ENCODE measurements around the gene CHST3. TPM values are rescaled to one million over a fixed set of nuclear protein-coding genes. Genes with fewer than 3 reads are reported as not detected.
"Not testable (repeated sequence)": the region's sequence is repeated elsewhere in the genome, so short reads cannot be mapped to it uniquely, and the experiment has no call there.

CHST3 gene
- total RNA-seq, 2 donors from 2014 or later: 0.16 to 0.38 TPM

DNA sequence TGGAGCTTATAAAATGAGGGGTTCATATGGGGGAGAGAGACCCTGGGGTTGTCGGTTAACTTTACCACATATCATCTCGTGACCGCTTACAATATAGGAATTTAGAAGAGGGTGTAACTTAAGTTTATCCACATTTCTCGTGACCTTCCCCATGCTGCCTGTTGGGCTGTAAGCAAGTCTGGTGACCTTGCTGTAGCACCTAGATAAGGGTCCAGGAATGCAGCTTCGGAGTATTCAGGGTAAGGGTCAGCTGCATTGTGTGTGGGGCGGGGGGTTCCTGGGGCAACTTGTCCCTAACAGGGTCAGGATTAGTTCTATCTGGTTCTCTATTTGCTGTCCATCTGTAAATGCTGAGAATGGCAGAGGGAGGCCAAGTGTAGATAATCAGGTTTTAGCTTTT lies 1.3 kb upstream of the CHST3 start:
- peaks cover 0 to 2% of the 10 kb centered on the region in 2 donors for H3K36me3 Mint-ChIP-seq (ENCODE audit: insufficient read depth in 2 of 2)
- H3K9me3 Mint-ChIP-seq: no peaks in the 10 kb centered on the region
- H3K4me1 Mint-ChIP-seq (ENCODE audit: low read depth): peaks cover 14% of the 10 kb centered on the region
- no peak overlapping the region for H3K27ac Mint-ChIP-seq
- peaks cover 43% of the 10 kb centered on the region for H3K27me3 Mint-ChIP-seq (ENCODE audit: low read depth)
- no peak for DNase-seq
- no peak for ATAC-seq (replicated peaks in 1 of 2)
- H3K4me3 Mint-ChIP-seq: peak overlapping the region; percentile 53 to 64

GRCh38 chr10:71963351-71964097 lies 671 bp upstream of the CHST3 start:
- H3K9me3 Mint-ChIP-seq: no peaks in the 10 kb centered on the region
- peaks cover 43% of the 10 kb centered on the region for H3K27me3 Mint-ChIP-seq (ENCODE audit: low read depth)
- DNase-seq (no peak), ATAC-seq (replicated peaks in 1 of 2) (peak in 1 of 2 donors; percentile 11)
- H3K4me3 Mint-ChIP-seq: peak overlapping the region; percentile 53 to 64
- no peak overlapping the region for H3K27ac Mint-ChIP-seq
- H3K36me3 Mint-ChIP-seq (ENCODE audit: insufficient read depth in 2 of 2): peaks cover 0 to 2% of the 10 kb centered on the region in 2 donors
- H3K4me1 Mint-ChIP-seq (ENCODE audit: low read depth): peaks cover 14% of the 10 kb centered on the region

DNA sequence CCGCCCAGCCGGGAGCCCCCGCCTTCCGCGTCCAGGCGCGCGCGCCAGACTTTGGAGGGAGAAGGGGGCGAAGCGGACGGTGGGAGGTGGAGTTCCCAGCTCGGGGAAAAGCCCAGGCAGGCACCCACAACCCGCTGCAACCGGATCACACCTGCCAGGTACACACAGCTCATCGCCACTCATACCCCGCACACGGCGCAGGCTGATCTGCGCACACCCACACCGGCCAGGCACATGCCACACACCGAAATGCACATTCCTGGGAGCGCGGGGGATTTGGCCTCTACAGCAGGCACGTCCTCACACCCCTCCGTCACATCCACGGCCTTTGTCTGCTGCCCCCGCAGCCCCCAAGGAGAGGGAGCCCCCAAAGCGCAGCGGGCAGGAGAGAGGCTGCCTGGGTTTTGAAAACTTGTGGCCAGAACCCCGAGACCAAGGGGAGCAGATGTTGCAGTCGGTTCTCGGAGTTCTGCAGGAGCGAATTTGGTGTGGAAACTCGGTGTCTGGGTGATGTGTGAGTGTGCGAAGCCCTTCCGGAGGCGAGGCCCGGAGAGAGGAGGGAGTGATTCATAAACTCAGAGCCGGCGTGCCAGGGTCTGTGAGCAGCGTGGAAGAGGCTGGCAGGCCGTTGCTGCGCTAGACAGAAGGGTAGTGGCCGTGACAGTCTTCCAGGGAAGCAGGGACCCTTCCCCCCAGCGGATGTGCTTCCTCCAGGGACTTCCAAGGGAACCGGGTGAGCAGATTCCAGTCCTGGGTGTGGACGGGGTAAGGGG lies 734 bp downstream of the CHST3 start:
- DNase-seq: peak; percentile 41 to 60
- no peaks in the 10 kb centered on the region for H3K9me3 Mint-ChIP-seq
- no peak overlapping the region for H3K27ac Mint-ChIP-seq
- H3K4me1 Mint-ChIP-seq (ENCODE audit: low read depth): peaks cover 14% of the 10 kb centered on the region
- H3K27me3 Mint-ChIP-seq (ENCODE audit: low read depth): peaks cover 43% of the 10 kb centered on the region
- ATAC-seq (replicated peaks in 1 of 2): peak; percentile 75 to 80
- H3K36me3 Mint-ChIP-seq (ENCODE audit: insufficient read depth in 2 of 2): peaks cover 0 to 2% of the 10 kb centered on the region in 2 donors
- H3K4me3 Mint-ChIP-seq: peak overlapping the region; percentile 85 to 88

GRCh38 chr10:71965623-71966022 lies 1.4 kb downstream of the CHST3 start:
- Mint-ChIP-seq H3K4me3 (peak overlapping the region; percentile 6 to 88), H3K4me1 (ENCODE audit: low read depth) (peaks cover 14% of the 10 kb centered on the region), H3K27ac (no peak overlapping the region), H3K9me3 (no peaks in the 10 kb centered on the region), H3K36me3 (ENCODE audit: insufficient read depth in 2 of 2) (peaks cover 0 to 2% of the 10 kb centered on the region in 2 donors), H3K27me3 (ENCODE audit: low read depth) (peaks cover 43% of the 10 kb centered on the region)
- ATAC-seq (replicated peaks in 1 of 2) (no peak), DNase-seq (no peak)

DNA sequence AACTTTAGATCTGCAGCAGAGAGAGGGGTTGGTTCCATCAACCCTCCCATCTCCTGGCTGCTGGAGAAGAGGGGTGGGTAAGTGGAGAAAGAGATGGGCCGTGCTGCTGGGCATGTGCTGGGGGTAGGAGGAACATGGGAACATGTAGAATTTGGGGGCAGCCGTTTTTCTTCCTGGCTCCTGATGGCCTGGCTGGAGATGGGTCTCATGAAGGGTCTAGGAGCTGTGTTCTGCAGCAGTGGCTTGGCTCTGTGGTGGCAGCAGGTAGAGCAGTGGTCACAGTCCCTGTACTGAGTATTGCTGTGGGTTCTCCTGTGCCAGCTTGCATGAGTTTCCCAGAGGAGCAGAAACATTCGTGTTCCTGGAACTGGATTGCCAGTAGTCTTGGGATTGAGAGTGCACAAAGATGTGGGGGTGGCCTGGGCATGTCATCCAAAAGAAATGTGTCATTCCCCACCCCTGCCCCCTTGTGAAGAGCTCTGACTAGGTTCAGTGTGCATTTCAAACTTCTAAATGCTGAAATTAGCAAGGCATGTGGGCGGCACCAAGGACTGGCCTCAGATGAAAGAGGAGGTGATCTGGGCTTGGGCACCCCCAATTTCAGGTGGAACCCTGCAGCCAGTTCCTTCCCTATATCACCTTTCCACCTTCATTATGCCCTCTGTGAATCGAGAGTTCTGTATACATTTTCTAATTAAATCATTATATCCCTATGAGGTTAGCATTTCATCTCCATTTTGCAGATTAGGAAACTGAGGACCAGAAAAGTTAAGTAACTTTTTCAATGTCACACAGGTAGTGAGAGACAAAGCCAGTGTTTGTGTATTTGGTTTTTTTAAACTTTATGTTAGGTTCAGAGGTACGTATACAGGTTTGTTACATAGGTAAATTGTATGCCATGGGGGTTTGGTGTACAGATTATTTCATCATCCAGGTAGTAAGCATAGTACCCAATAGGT lies 2.1 kb downstream of the CHST3 start:
- Mint-ChIP-seq H3K4me1 (ENCODE audit: low read depth) (peaks cover 19% of the 10 kb centered on the region), H3K27ac (no peak overlapping the region), H3K4me3 (peak overlapping the region in 1 of 2 donors; percentile 88), H3K27me3 (ENCODE audit: low read depth) (peaks cover 43% of the 10 kb centered on the region), H3K9me3 (no peaks in the 10 kb centered on the region), H3K36me3 (ENCODE audit: insufficient read depth in 2 of 2) (peaks cover 0 to 2% of the 10 kb centered on the region in 2 donors)
- DNase-seq (no peak), ATAC-seq (replicated peaks in 1 of 2) (no peak)

- not testable (repeated sequence) for ATAC-seq (replicated peaks in 1 of 2); H3K4me3 Mint-ChIP-seq; H3K36me3 Mint-ChIP-seq (ENCODE audit: insufficient read depth in 2 of 2); DNase-seq; H3K27ac Mint-ChIP-seq; H3K9me3 Mint-ChIP-seq
- Mint-ChIP-seq H3K27me3 (ENCODE audit: low read depth) (peaks cover 26% of the 10 kb centered on the region), H3K4me1 (ENCODE audit: low read depth) (peaks cover 31% of the 10 kb centered on the region)
Observed at GRCh38 chr10:71967958-71968357, 3.8 kb downstream of the CHST3 start.

GRCh38 chr10:71968553-71969474 lies 4.6 kb downstream of the CHST3 start:
- Mint-ChIP-seq H3K4me3 (no peak overlapping the region), H3K27me3 (ENCODE audit: low read depth) (peaks cover 20% of the 10 kb centered on the region), H3K36me3 (ENCODE audit: insufficient read depth in 2 of 2) (peaks cover 0 to 2% of the 10 kb centered on the region in 2 donors), H3K9me3 (no peaks in the 10 kb centered on the region), H3K4me1 (ENCODE audit: low read depth) (peaks cover 39% of the 10 kb centered on the region), H3K27ac (no peak overlapping the region)
- ATAC-seq (replicated peaks in 1 of 2): no peak
- no peak for DNase-seq

- Mint-ChIP-seq H3K9me3 (no peaks in the 10 kb centered on the region), H3K4me3 (no peak overlapping the region), H3K27ac (no peak overlapping the region), H3K4me1 (ENCODE audit: low read depth) (peaks cover 48% of the 10 kb centered on the region), H3K36me3 (ENCODE audit: insufficient read depth in 2 of 2) (peaks cover 0 to 2% of the 10 kb centered on the region in 2 donors), H3K27me3 (ENCODE audit: low read depth) (peaks cover 20% of the 10 kb centered on the region)
- no peak for DNase-seq
- no peak for ATAC-seq (replicated peaks in 1 of 2)
Observed at GRCh38 chr10:71969929-71970328, 5.7 kb downstream of the CHST3 start.

GRCh38 chr10:71970331-71970730 lies 6.1 kb downstream of the CHST3 start:
- no peaks in the 10 kb centered on the region for H3K36me3 Mint-ChIP-seq (ENCODE audit: insufficient read depth in 2 of 2)
- H3K4me3 Mint-ChIP-seq: no peak overlapping the region
- peaks cover 20% of the 10 kb centered on the region for H3K27me3 Mint-ChIP-seq (ENCODE audit: low read depth)
- peaks cover 46% of the 10 kb centered on the region for H3K4me1 Mint-ChIP-seq (ENCODE audit: low read depth)
- DNase-seq (no peak), ATAC-seq (replicated peaks in 1 of 2) (no peak)
- H3K9me3 Mint-ChIP-seq: no peaks in the 10 kb centered on the region
- H3K27ac Mint-ChIP-seq: no peak overlapping the region

GRCh38 chr10:71970869-71971268 lies 6.7 kb downstream of the CHST3 start:
- DNase-seq (no peak), ATAC-seq (replicated peaks in 1 of 2) (no peak)
- no peaks in the 10 kb centered on the region for H3K9me3 Mint-ChIP-seq
- no peak overlapping the region for H3K27ac Mint-ChIP-seq
- no peaks in the 10 kb centered on the region for H3K36me3 Mint-ChIP-seq (ENCODE audit: insufficient read depth in 2 of 2)
- no peak overlapping the region for H3K4me3 Mint-ChIP-seq
- H3K27me3 Mint-ChIP-seq (ENCODE audit: low read depth): peaks cover 16% of the 10 kb centered on the region
- peaks cover 41% of the 10 kb centered on the region for H3K4me1 Mint-ChIP-seq (ENCODE audit: low read depth)

- Mint-ChIP-seq H3K9me3 (no peaks in the 10 kb centered on the region), H3K4me1 (ENCODE audit: low read depth) (peaks cover 39% of the 10 kb centered on the region), H3K4me3 (no peak overlapping the region), H3K27ac (no peak overlapping the region), H3K36me3 (ENCODE audit: insufficient read depth in 2 of 2) (no peaks in the 10 kb centered on the region), H3K27me3 (ENCODE audit: low read depth) (peaks cover 12% of the 10 kb centered on the region)
- DNase-seq (no peak), ATAC-seq (replicated peaks in 1 of 2) (no peak)
Observed at GRCh38 chr10:71971311-71971731, 7.1 kb downstream of the CHST3 start.

All from activated T-cell treated with anti-CD3 and anti-CD28 coated beads, Interleukin-2, amount 50 U/mL, for 72 hours (primary cell).